ENCODE results near the gene TOP3A. TPM values are rescaled to one million over a fixed set of nuclear protein-coding genes. Genes with fewer than 3 reads are reported as not detected.
"Not testable (repeated sequence)": the region's sequence is repeated elsewhere in the genome, so short reads cannot be mapped to it uniquely, and the experiment has no call there.

The TOP3A gene
- total RNA-seq, 2 experiments from 2014 or later = 61.8 to 65.7 TPM

DNA sequence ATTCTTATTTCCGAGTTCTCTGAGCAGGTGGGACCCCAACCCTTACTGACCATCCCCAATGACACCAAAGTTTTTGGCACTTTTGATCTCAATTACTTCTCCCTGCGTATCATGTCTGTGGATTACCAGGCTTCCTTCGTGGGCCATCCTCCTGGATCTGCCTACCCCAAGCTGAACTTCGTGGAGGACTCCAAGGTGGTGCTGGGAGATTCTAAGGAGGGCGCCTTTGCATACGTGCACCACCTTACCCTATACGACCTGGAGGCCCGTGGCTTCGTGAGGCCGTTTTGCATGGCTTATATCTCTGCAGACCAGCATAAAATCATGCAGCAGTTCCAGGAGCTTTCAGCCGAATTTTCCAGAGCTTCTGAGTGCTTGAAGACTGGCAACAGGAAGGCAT, 1.2 kb upstream of the TOP3A start:
- ChIA-PET POLR2A (interaction anchor here (0.6 kb wide), 1 partner anchor 44 kb away, joined by 4 read pairs; no protein-coding TSS in a partner anchor), CTCF (interaction anchor here (1.4 kb wide), 1 partner anchor 11 kb away, joined by 3 read pairs; no protein-coding TSS in a partner anchor)
- Mint-ChIP-seq H3K36me3 (ENCODE audit: low read depth) (peaks cover 49% of the 10 kb centered on the region), H3K27me3 (no peaks in the 10 kb centered on the region), H3K9me3 (peaks cover 2% of the 10 kb centered on the region), H3K4me1 (ENCODE audit: low read depth) (peaks cover 73% of the 10 kb centered on the region), H3K27ac (peak overlapping the region; percentile 100), H3K4me3 (peak overlapping the region; percentile 98)
- TF ChIP-seq, protein P1, sequence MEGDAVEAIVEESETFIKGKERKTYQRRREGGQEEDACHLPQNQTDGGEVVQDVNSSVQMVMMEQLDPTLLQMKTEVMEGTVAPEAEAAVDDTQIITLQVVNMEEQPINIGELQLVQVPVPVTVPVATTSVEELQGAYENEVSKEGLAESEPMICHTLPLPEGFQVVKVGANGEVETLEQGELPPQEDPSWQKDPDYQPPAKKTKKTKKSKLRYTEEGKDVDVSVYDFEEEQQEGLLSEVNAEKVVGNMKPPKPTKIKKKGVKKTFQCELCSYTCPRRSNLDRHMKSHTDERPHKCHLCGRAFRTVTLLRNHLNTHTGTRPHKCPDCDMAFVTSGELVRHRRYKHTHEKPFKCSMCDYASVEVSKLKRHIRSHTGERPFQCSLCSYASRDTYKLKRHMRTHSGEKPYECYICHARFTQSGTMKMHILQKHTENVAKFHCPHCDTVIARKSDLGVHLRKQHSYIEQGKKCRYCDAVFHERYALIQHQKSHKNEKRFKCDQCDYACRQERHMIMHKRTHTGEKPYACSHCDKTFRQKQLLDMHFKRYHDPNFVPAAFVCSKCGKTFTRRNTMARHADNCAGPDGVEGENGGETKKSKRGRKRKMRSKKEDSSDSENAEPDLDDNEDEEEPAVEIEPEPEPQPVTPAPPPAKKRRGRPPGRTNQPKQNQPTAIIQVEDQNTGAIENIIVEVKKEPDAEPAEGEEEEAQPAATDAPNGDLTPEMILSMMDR (IDR thresholded peaks at IDR 0.05) = no peak
- intact Hi-C loops (cut with micrococcal nuclease) = no loop called here
- DNase-seq = no peak
- ATAC-seq = no peak

DNA sequence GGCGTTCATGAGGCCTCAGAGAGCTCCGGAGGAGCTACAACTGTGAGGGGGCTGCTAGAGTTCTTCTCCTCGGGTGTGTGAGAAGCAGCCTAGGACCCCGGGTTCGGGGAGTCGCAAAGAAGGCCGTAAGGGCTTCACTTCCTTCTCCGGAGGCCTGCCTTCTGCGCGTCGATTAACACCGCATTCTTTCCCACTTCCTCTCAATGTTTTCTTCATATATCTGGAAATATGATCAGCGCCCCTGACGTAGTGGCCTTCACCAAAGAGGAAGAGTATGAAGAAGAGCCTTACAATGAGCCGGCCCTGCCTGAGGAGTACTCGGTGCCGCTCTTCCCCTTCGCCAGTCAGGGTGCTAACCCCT, 748 bp upstream of the TOP3A start:
- POLR2A ChIA-PET = no interaction called here
- intact Hi-C loops (cut with micrococcal nuclease) = no loop called here
- no peak for ATAC-seq
- Mint-ChIP-seq H3K36me3 (ENCODE audit: low read depth) (peaks cover 52% of the 10 kb centered on the region), H3K9me3 (peaks cover 2% of the 10 kb centered on the region), H3K4me1 (ENCODE audit: low read depth) (peaks cover 71% of the 10 kb centered on the region), H3K27me3 (no peaks in the 10 kb centered on the region), H3K4me3 (peak overlapping the region; percentile 98), H3K27ac (peak overlapping the region; percentile 100)
- TF ChIP-seq, protein P1 (IDR thresholded peaks at IDR 0.05) = no peak
- peak; percentile 49 for DNase-seq
- CTCF ChIA-PET = interaction anchor here (1.4 kb wide), 1 partner anchor 12 kb away, joined by 3 read pairs; no protein-coding TSS in a partner anchor

DNA sequence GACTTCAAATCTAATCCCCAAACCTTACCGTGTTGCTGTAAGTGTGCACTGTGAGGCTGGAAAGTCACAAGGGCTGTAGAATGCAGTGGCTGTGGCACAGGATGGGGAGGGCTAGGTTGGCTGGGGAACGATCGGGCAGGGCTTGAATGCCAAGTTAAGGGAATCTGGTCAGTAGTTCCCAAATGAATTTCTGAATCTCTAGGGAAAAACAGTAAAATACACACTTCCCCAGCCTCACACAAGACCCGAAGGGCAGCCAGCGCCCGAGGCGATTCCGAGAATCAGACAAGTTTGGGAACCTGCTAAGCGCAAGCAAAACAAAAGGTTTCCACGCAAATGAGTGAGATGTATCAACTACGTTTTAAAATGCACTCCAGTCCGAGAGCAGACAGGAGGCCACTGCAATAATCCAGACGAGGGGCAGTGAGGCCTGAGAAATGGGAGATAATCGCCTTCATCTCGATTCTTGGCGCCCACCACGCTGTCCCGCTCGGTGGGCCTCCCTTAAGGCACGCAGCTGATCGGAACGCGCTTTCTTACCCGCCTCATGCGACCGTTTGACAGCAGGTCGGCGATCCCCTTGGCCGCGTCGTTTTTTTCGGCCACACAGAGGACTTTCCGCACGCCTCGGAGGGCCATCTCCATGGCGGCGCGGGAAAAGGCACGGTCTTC, 599 bp downstream of the TOP3A start:
- H3K36me3 Mint-ChIP-seq (ENCODE audit: low read depth) = peaks cover 58% of the 10 kb centered on the region
- peaks cover 62% of the 10 kb centered on the region for H3K4me1 Mint-ChIP-seq (ENCODE audit: low read depth)
- POLR2A ChIA-PET = interaction anchor here (0.7 to 1.8 kb wide), 7 partner anchors 9 to 128 kb away, joined by 3 to 4 read pairs (median 3); no protein-coding TSS in a partner anchor
- ATAC-seq (no peak), DNase-seq (peak; percentile 22)
- intact Hi-C loops (cut with micrococcal nuclease) = no loop called here
- no peaks in the 10 kb centered on the region for H3K27me3 Mint-ChIP-seq
- TF ChIP-seq, protein P1 (IDR thresholded peaks at IDR 0.05) = no peak
- peaks cover 2% of the 10 kb centered on the region for H3K9me3 Mint-ChIP-seq
- H3K27ac Mint-ChIP-seq = peak overlapping the region; percentile 100
- peak overlapping the region; percentile 98 for H3K4me3 Mint-ChIP-seq
- CTCF ChIA-PET = interaction anchor here (0.9 kb wide), 1 partner anchor 67 kb away, joined by 3 read pairs; no protein-coding TSS in a partner anchor

DNA sequence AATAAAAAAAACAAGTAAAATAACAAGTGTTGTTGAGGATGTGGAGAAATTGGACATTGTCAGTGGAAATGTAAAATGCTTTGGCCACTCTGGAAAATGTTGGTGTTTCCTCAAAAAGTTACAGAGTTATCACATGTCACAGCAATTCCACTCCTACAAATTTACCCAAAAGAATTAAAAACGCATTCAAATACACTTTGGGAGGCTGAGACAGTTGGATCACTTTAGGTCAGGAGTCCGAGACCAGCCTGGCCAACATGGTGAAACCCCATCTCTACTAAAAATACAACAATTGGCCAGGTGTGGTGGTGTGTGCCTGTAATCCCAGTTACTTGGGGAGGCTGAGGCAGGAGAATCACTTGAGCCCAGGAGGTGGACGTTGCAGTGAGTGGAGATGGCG, 5.6 kb downstream of the TOP3A start:
- Mint-ChIP-seq H3K4me3 (no peak overlapping the region), H3K4me1 (ENCODE audit: low read depth) (peaks cover 29% of the 10 kb centered on the region), H3K27ac (no peak overlapping the region), H3K36me3 (ENCODE audit: low read depth) (peaks cover 58% of the 10 kb centered on the region), H3K9me3 (no peaks in the 10 kb centered on the region), H3K27me3 (no peaks in the 10 kb centered on the region)
- DNase-seq (no peak), ATAC-seq (no peak)
- CTCF ChIA-PET = no interaction called here
- TF ChIP-seq, protein P1 (IDR thresholded peaks at IDR 0.05) = no peak
- intact Hi-C loops (cut with micrococcal nuclease) = no loop called here
- POLR2A ChIA-PET = no interaction called here

DNA sequence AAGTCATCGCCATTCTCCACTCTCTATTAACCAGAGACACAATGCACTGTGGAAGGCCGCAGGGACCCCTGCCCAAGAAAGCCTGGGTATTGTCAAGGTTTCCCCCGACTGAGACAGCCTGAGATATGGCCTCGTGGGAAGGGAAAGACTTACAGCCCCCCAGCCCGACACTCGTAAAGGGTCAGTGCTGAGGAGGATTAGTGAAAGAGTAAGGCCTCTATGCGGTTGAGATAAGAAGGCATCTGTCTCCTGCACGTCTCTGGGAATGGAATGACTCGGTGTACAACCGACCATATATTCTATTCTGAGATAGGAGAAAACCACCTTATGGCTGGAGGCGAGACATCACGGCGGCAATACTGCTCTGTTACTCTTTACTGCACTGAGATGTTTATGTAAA, 11.6 kb downstream of the TOP3A start:
- H3K27ac Mint-ChIP-seq; H3K4me3 Mint-ChIP-seq; H3K9me3 Mint-ChIP-seq; H3K27me3 Mint-ChIP-seq; DNase-seq; ATAC-seq; H3K4me1 Mint-ChIP-seq (ENCODE audit: low read depth); CTCF ChIA-PET; intact Hi-C loops (cut with micrococcal nuclease): not testable (repeated sequence)
- H3K36me3 Mint-ChIP-seq (ENCODE audit: low read depth) = peaks cover 46% of the 10 kb centered on the region
- POLR2A ChIA-PET = interaction anchor here (0.9 kb wide), 1 partner anchor 9 kb away, joined by 4 read pairs; no protein-coding TSS in a partner anchor

Data from activated CD8-positive, alpha-beta T cell treated with anti-CD3 and anti-CD28 coated beads for 36 hours (primary cell).